Ishikawa (cell line): ENCODE results near the gene CDC25A.

Experiments
- NFIC ChIP-seq: IDR thresholded peaks from 2 replicates; pipeline ENCODE4 v1.6.1; 2012
- ZBTB7A ChIP-seq: IDR thresholded peaks from 2 replicates; pipeline ENCODE4 v1.6.1; 2012; ENCODE audit warnings: low read depth

GRCh38 chr3:48120223-48120622, 68.0 kb downstream of the CDC25A start:
- TF ChIP-seq ZBTB7A, result no peak
- no peak for TF ChIP-seq NFIC
